NCI-H446 treated with DMSO at 0.1 percent for 48 hours (cell line): ENCODE results near the gene GP1BB.

Experiments used
- DNase-seq: peaks from one replicate; lab custom pipeline; 2025; lab: John Stamatoyannopoulos, UW

The GP1BB gene

GRCh38 chr22:19766511-19767426 lies 43.4 kb downstream of the GP1BB start:
- no peak for DNase-seq

GRCh38 chr22:19767427-19768341 lies 44.3 kb downstream of the GP1BB start:
- no peak for DNase-seq

- DNase-seq, result no peak
These were observed 46.0 kb downstream of the GP1BB start for GRCh38 chr22:19769393-19769715.

GRCh38 chr22:19770349-19771220 lies 47.2 kb downstream of the GP1BB start:
- DNase-seq, result no peak

GRCh38 chr22:19772422-19772672 lies 49.0 kb downstream of the GP1BB start:
- no peak for DNase-seq

- DNase-seq, result no peak
These were observed 49.5 kb downstream of the GP1BB start for GRCh38 chr22:19772673-19773469.

- no peak for DNase-seq
These were observed 50.2 kb downstream of the GP1BB start for GRCh38 chr22:19773470-19774040.
